Activated T-helper 1 cell treated with anti-CD3 and anti-CD28 coated beads, Interleukin-2, amount 50 U/mL, for 16 hours (primary cell): ENCODE data around the gene RAPGEF4.

Source experiments
- DNase-seq, 2 donors: peaks; one replicate each; pipeline ENCODE4 v3.0.0-alpha.2; 2020; ENCODE audit warnings: low read depth in 1 of 2, low spot score in 1 of 2

Gene RAPGEF4

GRCh38 chr2:172931256-172931894 lies 195.7 kb downstream of the RAPGEF4 start:
- DNase-seq = no peak

- DNase-seq = peak; percentile 9 to 22
Measured at GRCh38 chr2:172931918-172932520, 196.4 kb downstream of the RAPGEF4 start.

GRCh38 chr2:172937884-172938712 lies 202.5 kb downstream of the RAPGEF4 start:
- no peak for DNase-seq

- no peak for DNase-seq
Measured at GRCh38 chr2:172938713-172939375, 203.2 kb downstream of the RAPGEF4 start.

- no peak for DNase-seq
Measured at GRCh38 chr2:172943539-172943938, 207.9 kb downstream of the RAPGEF4 start.

GRCh38 chr2:172944022-172944793 lies 208.6 kb downstream of the RAPGEF4 start:
- DNase-seq = no peak

GRCh38 chr2:172944794-172945509 lies 209.3 kb downstream of the RAPGEF4 start:
- DNase-seq = no peak

- DNase-seq = no peak
Measured at GRCh38 chr2:172945510-172945850, 209.8 kb downstream of the RAPGEF4 start.

- no peak for DNase-seq
Measured at GRCh38 chr2:172947461-172948153, 212.0 kb downstream of the RAPGEF4 start.

GRCh38 chr2:172949522-172949921 lies 213.9 kb downstream of the RAPGEF4 start:
- no peak for DNase-seq

GRCh38 chr2:172950565-172950964 lies 214.9 kb downstream of the RAPGEF4 start:
- no peak for DNase-seq

- DNase-seq = no peak
Measured at GRCh38 chr2:172951554-172951953, 215.9 kb downstream of the RAPGEF4 start.

- no peak for DNase-seq
Measured at GRCh38 chr2:172953411-172953810, 217.8 kb downstream of the RAPGEF4 start.

GRCh38 chr2:172953970-172954852 lies 218.6 kb downstream of the RAPGEF4 start:
- no peak for DNase-seq

GRCh38 chr2:172955587-172955986 lies 219.9 kb downstream of the RAPGEF4 start:
- no peak for DNase-seq

GRCh38 chr2:172957734-172958133 lies 222.1 kb downstream of the RAPGEF4 start:
- DNase-seq = no peak

- no peak for DNase-seq
Measured at GRCh38 chr2:172962082-172962481, 226.4 kb downstream of the RAPGEF4 start.

GRCh38 chr2:172962824-172963223 lies 227.2 kb downstream of the RAPGEF4 start:
- DNase-seq = no peak
